Aorta (tissue), 5 donors: ENCODE results near the gene MUC5AC. TPM values are rescaled to one million over a fixed set of nuclear protein-coding genes. Genes with fewer than 3 reads are reported as not detected.
"Not testable (repeated sequence)": the region's sequence is repeated elsewhere in the genome, so short reads cannot be mapped to it uniquely, and the experiment has no call there.

ENCODE experiments used
- ATAC-seq: fragments of 200-7000 bp; cut with Tn5 transposase; one replicate; pipeline ENCODE4 v1.9.1; 2022; ENCODE audit warnings: moderate library complexity; ENCODE audit not compliant: low FRiP score
- DNase-seq, 2 donors: peaks; one replicate each; pipeline ENCODE4 v3.0.0-alpha.2; 2020
- H3K27ac ChIP-seq, 2 donors: one replicate each; pipeline ENCODE4 v1.5.1; 2013; ENCODE audit warnings: low read length in 2 of 2, mild to moderate bottlenecking in 2 of 2, moderate library complexity in 2 of 2, control low read depth in 1 of 2, inconsistent platforms in 1 of 2, low read depth in 1 of 2
- H3K27me3 ChIP-seq, 2 donors: one replicate each; pipeline ENCODE4 v1.6.1; 2013; ENCODE audit warnings: control low read depth in 1 of 2, low read length in 1 of 2, mild to moderate bottlenecking in 1 of 2, moderate library complexity in 1 of 2; ENCODE audit not compliant: insufficient read depth in 2 of 2, control insufficient read depth in 1 of 2
- H3K36me3 ChIP-seq, 2 donors: one replicate each; pipeline ENCODE4 v1.6.1; 2013; ENCODE audit warnings: control low read depth in 1 of 2, low read length in 1 of 2, mild to moderate bottlenecking in 1 of 2; ENCODE audit not compliant: insufficient read depth in 2 of 2, control insufficient read depth in 1 of 2
- H3K4me1 ChIP-seq, 2 donors: one replicate each; pipeline ENCODE4 v1.6.1; 2013; ENCODE audit warnings: low read length in 2 of 2, control low read depth in 1 of 2, mild to moderate bottlenecking in 1 of 2, moderate library complexity in 1 of 2; ENCODE audit not compliant: insufficient read depth in 2 of 2, control insufficient read depth in 1 of 2
- H3K4me3 ChIP-seq, 2 donors: one replicate each; pipeline ENCODE4 v1.5.1; 2013; ENCODE audit warnings: low read length in 2 of 2, control low read depth in 1 of 2, mild to moderate bottlenecking in 1 of 2
- H3K9me3 ChIP-seq: one replicate; pipeline ENCODE4 v1.6.1; 2013; ENCODE audit warnings: mild to moderate bottlenecking, low read length; ENCODE audit not compliant: control insufficient read depth
- WGBS, 2 donors: extraction: QIAGEN DNeasy Blood & Tissue Kit; methylation state at CpG; one replicate each; pipeline ENCODE4 v1.1.7; 2013; 5-methylcytosine and 5-hydroxymethylcytosine counted together
- intact Hi-C, 2 donors: fragments of 100-400 bp; cut with DNase I; formaldehyde crosslinking; loops; one replicate each; pipeline versions ENCODE4 v1.14.2 to v1.15.0; 2022
- polyA plus RNA-seq, 2 donors: library from polyadenylated mRNA; stranded (reverse); fragments of 200-250 nt; gene quantifications; one replicate each; pipeline ENCODE4 v1.2.3, GENCODE V29; 2013
- total RNA-seq, 2 donors: library from RNA; stranded (reverse); fragmentation: NEBNext Ultra II Directional; extraction: Animal tissue kit (Norgen Biotek cat#: 25700); gene quantifications; one replicate each; pipeline ENCODE4 v1.2.1, GENCODE V29; 2021
- donor health status: healthy with polysubstance abuse.
- donor health status: Bipolar disorder and iron deficiency.
- donor health status: DM: no; HTN: no; CAD: no.
- donor health status: DM: no; HTN: no; CAD: no.
- donor health status: DM: yes; HTN: yes; CAD: no.

The MUC5AC gene
- total and polyA plus RNA-seq, 4 donors: 0.05 TPM; not detected in 3

DNA sequence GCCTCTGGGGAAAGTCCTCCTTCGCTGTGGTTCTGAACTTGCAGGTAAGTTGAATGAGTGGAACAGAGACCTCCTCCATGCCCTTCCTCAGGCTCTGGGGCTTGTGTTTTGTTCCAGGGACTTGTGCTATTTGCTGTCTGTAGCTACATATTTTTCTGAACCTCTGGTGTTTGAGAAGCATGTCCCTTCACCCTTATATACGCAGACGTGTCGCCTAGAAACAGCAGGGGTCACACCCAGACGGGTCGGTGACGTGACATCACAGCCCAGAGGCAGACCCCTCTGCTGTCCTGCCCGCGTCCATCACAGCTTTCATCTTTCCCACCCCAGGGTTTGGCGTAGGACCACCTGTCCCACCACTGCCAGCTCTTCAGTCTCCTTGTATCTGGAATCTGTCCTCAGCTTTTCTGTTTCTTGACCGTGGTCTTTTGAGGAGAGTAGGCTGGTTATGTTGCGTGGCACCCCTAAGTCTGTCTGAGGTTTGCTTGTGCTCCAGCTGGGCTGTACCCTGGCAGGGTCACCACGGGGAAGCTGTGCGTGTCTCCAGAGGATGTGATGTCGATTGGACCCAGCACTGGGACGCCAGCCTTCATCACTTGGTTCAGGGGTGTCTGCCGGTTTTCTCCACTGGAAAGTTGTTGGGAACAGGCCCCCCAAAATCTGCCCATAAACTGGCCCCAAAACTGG, 51.8 kb downstream of the MUC5AC start:
- ATAC-seq (no peak), DNase-seq (peak in 1 of 2 donors; percentile 39)
- no peaks in the 10 kb centered on the region for H3K36me3 ChIP-seq
- intact Hi-C loops: loop anchor here in 1 of 2 donors (10.0 kb wide), 1 partner anchor 175 kb away; the partner anchor contains the start of gene BRSK2
- WGBS, 2 donors: 89% methylated on average over 17 of the region's 17 CpGs
- no peak overlapping the region for H3K27ac ChIP-seq
- H3K9me3 ChIP-seq: no peaks in the 10 kb centered on the region
- no peaks in the 10 kb centered on the region for H3K4me1 ChIP-seq
- no peak overlapping the region for H3K4me3 ChIP-seq
- no peaks in the 10 kb centered on the region for H3K27me3 ChIP-seq

DNA sequence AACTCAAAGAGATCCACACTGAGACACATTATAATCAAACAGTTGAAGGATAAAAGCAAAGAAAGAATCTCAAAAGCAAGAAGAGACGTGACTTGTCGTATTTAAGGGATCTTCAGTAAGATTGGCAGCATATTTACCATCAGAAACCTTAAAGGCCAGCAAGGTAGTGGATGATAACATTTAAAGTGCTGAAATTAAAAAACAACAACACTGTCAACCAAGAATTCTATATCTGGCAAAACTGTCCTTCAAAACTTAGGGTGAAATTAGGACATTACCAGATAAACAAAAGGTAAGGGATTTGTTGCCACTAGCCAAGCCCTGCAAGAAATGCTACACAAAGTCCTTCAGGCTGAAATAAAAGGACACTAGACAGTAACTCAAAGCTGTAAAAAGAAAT, 54.1 kb downstream of the MUC5AC start:
- Histone ChIP-seq H3K4me1 (no peaks in the 10 kb centered on the region), H3K4me3 (no peak overlapping the region), H3K9me3 (no peaks in the 10 kb centered on the region), H3K27ac (no peak overlapping the region), H3K36me3 (no peaks in the 10 kb centered on the region), H3K27me3 (no peaks in the 10 kb centered on the region)
- DNase-seq (no peak), ATAC-seq (no peak)
- WGBS, 2 donors: 79 to 86% methylated on average over 2 of the region's 2 CpGs
- intact Hi-C loops: no loop called here

DNA sequence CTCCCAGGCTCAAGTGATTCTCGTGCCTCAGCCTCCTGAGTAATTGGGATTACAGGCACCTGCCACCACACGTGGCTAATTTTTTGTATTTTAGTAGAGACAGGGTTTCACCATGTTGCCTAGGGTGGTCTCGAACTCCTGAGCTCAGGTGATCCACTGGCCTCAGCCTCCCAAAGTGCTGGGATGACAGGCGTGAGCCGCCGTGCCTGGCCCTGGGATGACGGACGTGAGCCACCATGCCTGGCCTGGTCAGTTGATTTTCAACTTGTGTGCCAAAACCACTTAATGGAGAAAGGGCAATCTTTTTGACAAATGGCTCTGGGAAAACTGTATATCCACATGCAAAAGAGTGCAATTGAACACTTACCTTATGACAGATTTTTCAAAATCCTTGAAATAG, 58.1 kb downstream of the MUC5AC start:
- intact Hi-C loops, H3K36me3 ChIP-seq, ATAC-seq, H3K4me3 ChIP-seq, H3K4me1 ChIP-seq, H3K9me3 ChIP-seq, H3K27ac ChIP-seq, H3K27me3 ChIP-seq: not testable (repeated sequence)
- DNase-seq: peak in 1 of 2 donors; percentile 48
- WGBS, 2 donors: 81% methylated on average over 8 of the region's 8 CpGs

DNA sequence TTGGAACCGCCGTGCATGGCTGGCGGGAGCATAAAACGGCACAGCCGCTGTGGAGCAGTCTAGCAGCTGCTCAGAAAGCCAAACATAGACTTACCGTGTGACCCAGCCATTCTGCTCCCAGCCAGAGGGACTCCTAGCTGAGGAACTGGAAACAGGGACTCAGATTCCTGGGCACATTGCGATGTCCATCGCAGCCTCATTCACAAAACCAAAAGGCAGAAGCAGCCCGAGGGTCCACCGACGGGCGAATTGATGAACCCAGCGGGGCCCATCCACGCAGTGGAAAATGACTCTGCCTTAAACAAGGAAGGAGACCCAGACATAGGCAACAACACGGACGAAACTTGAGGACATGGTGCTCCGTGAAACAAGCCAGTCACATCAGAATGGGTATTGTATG, 59.4 kb downstream of the MUC5AC start:
- Histone ChIP-seq H3K27me3 (no peaks in the 10 kb centered on the region), H3K4me1 (no peaks in the 10 kb centered on the region), H3K27ac (no peak overlapping the region), H3K36me3 (no peaks in the 10 kb centered on the region), H3K4me3 (no peak overlapping the region), H3K9me3 (no peaks in the 10 kb centered on the region)
- no peak for DNase-seq
- ATAC-seq: no peak
- 84 to 86% methylated on average over 17 of the region's 17 CpGs for WGBS, 2 donors
- intact Hi-C loops: no loop called here

DNA sequence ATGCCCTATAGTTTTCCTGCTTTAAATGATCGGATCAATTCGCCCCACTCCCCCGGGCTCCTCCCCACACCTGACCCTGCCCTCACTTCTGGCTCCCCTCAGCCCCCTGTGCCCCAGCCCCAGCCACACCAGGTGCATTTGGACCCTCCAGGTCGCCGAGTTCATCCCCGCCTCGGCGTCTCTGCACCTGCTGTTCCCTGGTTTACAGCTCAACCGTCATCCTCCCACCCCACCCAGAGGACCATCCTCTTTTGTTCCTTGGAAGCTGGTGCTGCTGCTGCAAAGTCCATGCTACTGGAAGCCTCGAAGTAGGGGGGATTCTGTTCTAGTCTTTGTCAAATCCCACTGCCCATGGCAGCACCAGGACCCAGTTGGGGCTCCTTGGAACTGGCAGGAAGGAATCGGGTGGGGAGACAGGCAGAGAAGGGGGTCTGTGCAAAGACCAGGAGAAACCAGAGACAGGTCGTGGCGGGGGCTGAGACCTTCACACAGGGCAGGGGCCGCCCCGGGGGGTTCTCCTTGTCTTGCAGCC, 60.6 kb downstream of the MUC5AC start:
- peak in 1 of 2 donors; percentile 49 for DNase-seq
- intact Hi-C loops: no loop called here
- H3K27me3 ChIP-seq: no peaks in the 10 kb centered on the region

DNA sequence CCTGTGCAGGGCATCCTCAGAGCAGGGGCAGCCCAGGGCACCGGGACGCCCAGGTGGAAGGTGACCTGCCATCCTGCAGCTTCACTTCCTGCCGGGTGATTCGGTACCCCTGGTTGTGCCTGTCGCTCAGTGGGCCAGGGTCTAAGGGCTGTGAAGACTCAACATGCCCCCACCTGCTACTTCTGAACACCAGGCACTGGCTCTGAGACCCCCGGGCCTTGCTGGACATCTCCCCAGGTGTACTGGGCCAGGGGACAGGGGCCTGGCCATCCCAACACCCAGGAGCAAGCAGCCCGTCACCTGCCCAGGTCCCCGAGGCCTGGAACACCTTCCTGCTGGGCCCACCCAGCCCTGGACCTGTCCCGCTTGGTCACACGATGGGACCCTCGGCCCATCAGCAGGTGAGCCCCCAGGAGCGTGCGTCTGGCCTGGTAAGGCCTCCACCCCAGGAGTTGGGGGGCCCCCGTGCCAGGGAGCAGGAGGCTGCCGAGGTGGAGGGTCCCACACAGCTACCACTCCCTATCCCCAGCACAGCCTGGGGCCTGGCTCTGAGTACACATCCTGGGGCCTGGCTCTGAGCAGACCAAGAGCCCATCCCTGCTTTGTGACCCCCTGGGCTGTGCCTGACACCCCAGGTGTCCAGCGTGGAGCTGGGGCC, 61.2 kb downstream of the MUC5AC start:
- Histone ChIP-seq H3K4me1 (no peaks in the 10 kb centered on the region), H3K9me3 (no peaks in the 10 kb centered on the region), H3K4me3 (no peak overlapping the region), H3K27me3 (no peaks in the 10 kb centered on the region), H3K36me3 (no peaks in the 10 kb centered on the region), H3K27ac (no peak overlapping the region)
- intact Hi-C loops: no loop called here
- ATAC-seq: no peak
- WGBS, 2 donors: 84 to 87% methylated on average over 13 to 16 of the region's 16 CpGs
- peak; percentile 42 to 73 for DNase-seq

More for the DNA sequence above, 60.6 kb downstream of the MUC5AC start:
- H3K4me1 ChIP-seq: no peaks in the 10 kb centered on the region
- WGBS, 2 donors: 73 to 77% methylated on average over 13 to 15 of the region's 15 CpGs
- ATAC-seq: no peak
- no peak overlapping the region for H3K27ac ChIP-seq
- no peaks in the 10 kb centered on the region for H3K36me3 ChIP-seq
- no peaks in the 10 kb centered on the region for H3K9me3 ChIP-seq
- no peak overlapping the region for H3K4me3 ChIP-seq

DNA sequence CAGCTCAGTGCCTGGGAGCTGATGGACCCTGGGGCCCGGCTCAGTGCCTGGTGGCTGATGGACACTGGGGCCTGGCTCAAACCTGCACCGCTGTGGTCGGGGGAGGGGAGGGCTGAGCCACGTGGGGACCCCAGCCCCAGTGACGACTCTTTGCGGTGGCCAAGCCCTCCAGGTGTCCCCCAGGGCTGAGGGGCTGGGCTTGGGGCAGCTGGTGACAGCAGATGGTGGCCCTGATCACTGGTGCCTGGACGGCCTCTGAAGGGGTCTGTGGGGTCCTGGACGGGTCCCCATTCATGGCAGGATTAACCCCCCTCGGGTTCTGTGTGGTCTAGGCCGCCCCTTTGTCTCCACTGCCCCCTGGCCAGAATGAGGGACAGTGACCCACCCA, 61.7 kb downstream of the MUC5AC start:
- Histone ChIP-seq H3K9me3 (no peaks in the 10 kb centered on the region), H3K27me3 (no peaks in the 10 kb centered on the region), H3K36me3 (no peaks in the 10 kb centered on the region), H3K4me1 (no peaks in the 10 kb centered on the region), H3K27ac (no peak overlapping the region), H3K4me3 (no peak overlapping the region)
- DNase-seq (peak; percentile 37 to 61), ATAC-seq (no peak)
- intact Hi-C loops: no loop called here
- 59 to 63% methylated on average over 9 to 10 of the region's 10 CpGs for WGBS, 2 donors

DNA sequence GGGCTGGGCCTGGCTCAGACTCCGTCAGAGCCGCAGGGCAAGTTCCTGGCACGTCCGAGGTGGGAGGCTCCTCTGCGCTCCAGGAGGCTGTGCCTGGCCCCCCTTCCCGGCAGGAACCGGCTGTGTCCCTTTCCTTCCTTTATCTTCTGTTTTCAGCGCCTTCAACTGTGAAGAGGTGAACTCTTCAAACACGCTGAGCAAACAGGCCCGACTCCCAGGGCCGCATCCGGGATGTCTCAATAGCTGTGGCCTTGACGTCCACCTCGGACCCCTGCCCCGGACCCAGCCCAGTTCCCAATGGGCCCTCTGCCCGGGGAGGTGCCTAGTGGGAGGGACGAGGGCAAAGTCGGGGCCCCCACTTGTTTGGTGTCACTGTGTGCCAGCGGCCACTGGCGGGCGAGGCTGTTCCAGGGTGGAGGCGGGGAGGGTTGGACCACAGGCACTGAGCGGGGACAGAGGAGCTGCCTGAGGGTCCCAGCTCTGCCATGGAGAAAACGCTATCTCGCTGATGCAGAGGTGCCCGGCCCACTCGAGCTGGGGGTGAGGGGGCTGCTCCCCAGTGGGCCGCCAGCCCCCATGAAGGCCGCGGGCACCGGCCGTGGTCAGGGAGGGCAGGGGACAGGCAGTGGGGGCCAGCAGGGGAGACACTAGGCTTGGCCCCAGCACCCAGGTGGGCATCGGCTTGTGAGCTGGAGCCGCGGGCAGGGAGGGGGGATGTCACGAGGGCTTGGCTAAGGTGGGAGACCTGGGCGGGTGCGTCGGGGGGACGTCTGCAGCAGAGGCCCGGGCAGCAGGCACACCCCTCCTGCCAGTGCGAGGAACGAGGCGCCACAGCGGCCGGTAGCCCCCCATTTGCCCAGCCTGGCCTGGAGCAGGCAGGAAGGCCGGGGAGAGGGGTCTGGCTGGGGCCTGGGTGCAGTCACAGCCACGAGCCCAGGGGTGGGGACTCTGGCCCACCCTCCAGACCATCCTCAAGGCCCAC, 62.4 kb downstream of the MUC5AC start:
- no peaks in the 10 kb centered on the region for H3K9me3 ChIP-seq
- no peak overlapping the region for H3K4me3 ChIP-seq
- DNase-seq: peak; percentile 33 to 76
- ATAC-seq: no peak
- intact Hi-C loops: no loop called here
- H3K27ac ChIP-seq: no peak overlapping the region
- no peaks in the 10 kb centered on the region for H3K4me1 ChIP-seq
- WGBS, 2 donors: 62 to 69% methylated on average over 41 to 48 of the region's 48 CpGs
- H3K27me3 ChIP-seq: no peaks in the 10 kb centered on the region
- no peaks in the 10 kb centered on the region for H3K36me3 ChIP-seq
